NCI-H187 treated with DMSO at 0.1 percent for 48 hours (cell line): ENCODE measurements around the gene MED27.

Experiments used
- DNase-seq: peaks from one replicate; lab custom pipeline; 2025; lab: John Stamatoyannopoulos, UW

The MED27 gene

DNA sequence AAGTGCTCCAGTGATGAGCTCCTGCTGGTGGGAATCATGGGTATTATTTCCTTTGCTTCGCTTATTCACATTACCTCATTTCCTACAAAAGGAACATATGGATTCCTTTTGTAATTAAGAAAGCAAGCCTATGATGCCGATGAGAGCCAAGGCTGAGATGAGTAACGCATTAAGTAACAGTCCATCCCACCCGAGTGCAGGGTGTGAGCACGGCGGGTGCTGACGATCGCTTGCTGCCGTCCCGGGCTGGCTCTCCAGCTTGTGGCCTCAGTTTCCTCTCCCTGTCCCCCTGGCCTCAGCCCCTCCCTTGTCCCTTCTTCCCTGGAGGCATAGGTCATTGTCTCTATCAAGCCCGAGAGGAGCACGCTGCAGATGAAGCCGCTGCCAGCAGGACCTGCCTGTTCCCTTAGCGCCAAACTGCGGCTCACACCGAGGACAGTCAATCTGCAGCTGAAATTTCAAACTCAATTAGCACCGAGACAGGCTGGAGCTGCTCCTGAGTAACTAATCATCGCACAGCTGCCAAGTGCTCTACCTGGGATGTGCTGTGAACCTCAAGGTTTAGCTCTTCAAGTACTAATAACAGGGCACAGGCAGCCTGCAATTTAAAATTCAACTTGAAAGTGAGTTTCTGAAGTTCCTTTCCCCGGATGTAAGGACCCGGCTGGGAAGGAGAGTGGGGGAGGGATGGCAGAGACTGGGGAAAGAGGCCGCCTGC, 224.6 kb downstream of the MED27 start:
- no peak for DNase-seq

DNA sequence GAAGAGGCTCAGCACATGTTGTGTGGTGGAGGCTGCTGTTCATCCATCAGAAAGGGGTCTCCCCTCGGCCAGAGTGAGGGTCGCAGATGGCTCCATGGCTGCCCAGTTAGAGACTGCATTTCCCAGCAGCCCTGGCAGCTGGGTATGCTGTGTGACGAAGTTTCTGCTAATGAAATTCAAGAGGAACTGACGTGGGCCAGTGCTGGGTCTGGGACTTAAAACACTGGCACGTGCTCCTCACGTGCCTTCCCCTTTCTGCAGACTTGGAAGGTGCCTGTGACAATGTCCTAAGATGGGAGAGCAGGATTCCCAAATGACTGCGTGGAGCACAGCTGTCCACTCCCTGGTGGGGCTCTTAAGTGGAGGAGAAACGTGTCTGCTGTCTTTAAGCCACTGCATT, 225.3 kb downstream of the MED27 start:
- DNase-seq, result no peak

DNA sequence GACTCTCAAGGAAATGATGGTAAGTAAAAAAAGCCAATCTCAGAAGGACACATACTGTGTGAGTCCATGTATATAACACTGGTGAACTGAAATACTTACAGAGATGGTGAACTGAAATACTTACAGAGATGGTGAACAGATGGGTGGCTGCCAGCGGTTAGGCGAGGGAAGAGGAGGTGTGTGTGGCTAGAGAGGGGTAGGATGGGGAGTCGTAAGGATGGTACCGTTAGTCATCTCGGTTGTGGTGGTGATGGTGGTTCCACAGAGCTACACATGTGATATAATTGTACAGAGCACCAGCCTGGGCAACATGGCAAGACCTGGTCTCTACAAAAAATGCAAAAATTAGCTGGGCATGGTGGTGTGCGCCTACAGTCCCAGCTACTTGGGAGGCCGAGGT, 226.2 kb downstream of the MED27 start:
- DNase-seq, result no peak

DNA sequence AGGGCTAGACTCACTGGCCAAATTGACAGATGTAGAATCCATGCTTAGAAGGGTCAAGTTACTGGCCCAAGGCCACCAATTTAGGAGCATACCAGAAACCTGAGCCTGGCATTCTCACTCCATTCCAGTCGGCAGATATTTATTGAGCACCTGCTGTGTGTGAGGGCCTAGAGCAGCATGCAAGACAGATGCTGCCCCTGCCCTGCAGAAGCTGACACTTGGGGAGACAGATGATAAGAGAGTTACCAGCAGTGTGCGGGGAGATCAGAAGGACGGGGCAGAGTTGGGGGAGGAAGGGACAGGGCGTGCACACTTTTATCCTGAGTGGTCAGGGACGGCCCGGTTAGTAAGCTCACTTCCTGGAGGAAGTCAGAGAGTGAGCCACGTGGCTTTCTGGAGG, 228.3 kb downstream of the MED27 start:
- no peak for DNase-seq

DNA sequence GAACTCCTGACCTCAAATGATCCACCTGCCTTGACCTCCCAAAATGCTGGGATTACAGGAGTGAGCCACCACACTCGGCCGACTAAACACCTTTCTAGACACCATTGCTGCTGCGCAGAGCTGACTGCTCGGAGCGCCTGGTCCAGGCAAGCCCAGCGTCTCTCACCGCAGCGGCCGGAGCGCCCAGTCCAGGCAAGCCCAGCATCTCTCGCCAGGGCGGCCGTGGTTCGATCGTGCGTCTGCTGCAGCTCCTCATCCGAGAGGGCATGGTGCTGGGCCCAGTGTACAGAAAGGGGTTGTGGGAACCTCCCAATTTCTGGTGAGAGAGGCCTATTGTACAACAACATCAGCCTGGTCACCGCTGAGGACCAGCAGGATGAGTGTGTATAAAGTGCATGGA, 230.3 kb downstream of the MED27 start:
- no peak for DNase-seq

DNA sequence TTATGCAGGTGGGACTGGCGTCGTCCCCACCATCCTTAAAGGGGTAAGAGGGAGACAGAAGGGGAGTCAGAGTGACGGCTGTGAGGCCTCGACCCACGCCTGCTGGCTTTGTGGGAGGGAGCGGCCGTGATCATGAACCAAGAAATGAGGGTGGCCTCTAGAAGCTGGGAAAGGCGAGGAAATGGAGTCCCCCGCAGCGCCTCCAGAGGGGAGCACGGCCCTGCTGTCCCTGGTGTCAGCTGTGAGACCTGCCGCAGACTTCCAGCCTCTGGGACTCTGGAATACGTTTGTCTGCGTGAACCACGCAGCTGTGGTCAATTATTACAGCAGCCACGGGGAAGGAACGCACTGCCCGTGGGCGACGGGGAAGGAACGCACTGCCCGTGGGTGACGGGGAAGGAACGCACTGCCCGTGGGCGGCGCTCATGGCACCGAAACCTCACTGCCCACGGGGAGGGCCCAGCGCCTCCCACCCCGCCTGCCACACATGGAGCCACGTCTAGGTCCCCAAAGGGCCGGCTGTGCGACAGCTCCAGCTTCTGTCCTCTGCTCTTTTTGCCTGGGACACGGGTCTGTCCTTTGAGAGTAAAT, 231.0 kb downstream of the MED27 start:
- no peak for DNase-seq

DNA sequence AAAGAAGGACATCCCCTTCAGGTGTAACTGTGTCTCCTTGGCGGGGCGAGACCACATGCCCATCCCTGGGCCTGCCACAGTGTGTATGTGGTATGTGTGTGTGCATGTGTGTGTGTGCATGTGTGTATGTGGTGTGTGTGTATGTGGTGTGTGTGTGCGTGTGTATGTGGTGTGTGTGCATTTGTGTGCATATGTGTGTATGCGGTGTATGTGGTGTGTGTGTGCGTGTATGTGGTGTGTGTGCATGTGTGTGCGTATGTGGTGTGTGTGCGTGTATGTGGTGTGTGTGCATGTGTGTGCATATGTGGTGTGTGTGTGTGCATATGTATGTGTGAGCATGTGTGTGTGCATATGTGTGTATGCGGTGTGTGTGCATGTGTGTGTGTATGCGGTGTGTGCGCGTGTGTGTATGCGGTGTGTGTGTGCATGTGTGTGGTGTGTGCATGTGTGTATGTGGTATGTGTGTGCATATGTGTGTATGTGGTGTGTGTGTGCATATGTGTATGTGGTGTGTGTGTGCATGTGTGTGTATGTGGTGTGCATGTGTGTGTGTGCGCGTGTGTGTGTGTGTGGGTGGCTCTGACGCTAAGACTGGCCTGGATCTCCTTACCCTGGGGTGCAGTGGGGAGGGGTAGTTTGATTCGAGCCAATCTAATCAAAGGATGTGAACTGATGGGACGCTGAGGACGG, 231.9 kb downstream of the MED27 start:
- no peak for DNase-seq

DNA sequence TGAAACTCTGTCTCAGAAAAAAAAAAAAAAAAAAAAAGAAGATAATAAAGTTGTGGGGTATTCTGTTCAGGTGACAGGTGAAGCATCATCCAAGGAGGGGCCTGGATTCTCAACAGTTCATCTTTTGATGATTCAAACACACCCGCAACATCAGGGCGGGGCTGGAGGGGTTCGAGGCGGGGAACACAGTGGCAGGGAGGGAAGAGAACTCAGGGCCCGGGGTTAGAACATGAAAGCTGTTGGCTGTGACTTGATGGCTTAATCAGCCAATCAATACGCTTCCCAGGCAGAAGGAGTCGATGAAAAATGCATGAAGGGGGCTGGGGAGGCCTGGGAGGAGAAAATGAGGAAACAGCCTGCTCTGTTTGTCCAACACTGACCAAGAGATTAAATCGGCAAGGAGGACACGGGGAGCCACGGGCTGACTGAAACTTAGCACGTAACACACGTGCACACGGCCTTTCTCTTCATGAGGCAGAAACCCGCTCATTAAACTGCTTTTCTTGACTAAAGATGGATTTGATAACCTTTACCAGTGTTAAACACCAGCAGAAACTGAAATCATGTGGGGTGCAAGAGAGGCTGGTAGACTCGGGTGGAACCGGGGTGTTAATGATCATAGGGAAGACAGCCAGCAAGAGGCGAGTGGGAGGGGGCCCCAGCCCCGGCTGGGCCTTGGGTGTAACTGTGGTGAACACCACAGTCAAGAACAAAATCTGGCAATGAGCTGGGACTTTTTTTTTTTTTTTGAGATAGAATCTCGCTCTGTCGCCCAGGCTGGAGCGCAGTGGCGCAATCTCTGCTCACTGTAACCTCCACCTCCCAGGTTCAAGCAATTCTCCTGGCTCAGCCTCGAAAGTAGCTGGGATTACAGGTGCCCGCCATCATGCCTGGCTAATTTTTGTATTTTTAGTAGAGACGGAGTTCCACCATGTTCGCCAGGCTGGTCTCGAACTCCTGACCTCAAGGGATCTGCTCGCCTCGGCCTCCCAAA, 234.1 kb downstream of the MED27 start:
- no peak for DNase-seq

DNA sequence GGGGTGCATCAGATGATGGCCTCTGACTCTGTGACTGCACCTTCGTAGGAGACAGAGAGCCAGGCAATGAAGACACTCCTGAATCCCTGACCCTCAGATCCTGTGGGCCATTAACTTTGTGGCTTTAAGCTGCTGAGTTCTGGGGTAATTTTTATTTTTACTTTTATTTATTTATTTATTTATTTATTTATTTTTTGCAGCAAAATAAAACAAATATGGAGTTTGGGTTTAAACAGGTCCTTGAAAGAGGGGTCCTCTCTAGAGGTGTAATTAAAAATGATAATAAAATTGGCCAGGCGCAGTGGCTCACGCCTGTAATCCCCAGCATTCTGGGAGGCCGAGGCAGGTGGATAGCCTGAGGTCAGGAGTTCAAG, 234.9 kb downstream of the MED27 start:
- DNase-seq, result no peak

DNA sequence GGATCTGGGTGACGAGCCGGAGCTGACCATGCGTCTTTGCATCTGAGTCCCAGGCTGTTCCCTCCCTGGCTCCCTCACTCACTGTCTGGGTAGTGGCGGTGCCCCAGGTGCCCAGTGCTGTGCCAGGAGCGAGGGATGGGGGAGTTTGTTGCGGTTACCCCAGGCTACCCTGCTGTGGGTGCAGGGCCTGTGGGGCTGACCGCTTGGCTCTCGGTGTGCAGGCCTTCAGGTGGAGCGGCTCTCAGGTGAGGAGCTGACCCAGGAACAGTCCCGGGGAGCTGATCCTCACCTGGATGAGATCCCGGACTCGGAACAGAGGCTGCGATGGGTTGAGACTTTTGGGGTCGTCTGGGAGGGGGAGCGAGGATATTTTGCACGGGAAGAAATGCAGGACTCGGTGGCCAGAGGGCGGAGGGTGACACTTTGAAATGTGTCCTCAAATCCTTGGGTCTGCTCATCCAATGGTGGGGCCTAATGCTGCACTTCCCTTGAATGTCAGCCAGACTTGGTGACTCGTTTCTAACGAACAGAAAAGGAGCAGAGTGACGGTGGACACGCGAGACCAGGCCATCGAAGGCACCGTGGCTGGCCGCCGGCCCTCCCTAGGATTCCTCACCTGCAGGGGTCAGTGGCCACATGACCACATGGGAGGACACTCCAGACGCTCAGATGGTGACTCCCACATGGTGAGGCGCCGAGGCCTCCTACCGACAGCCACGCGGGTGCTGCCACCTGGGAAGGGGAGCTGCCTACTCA, 235.5 kb downstream of the MED27 start:
- no peak for DNase-seq

DNA sequence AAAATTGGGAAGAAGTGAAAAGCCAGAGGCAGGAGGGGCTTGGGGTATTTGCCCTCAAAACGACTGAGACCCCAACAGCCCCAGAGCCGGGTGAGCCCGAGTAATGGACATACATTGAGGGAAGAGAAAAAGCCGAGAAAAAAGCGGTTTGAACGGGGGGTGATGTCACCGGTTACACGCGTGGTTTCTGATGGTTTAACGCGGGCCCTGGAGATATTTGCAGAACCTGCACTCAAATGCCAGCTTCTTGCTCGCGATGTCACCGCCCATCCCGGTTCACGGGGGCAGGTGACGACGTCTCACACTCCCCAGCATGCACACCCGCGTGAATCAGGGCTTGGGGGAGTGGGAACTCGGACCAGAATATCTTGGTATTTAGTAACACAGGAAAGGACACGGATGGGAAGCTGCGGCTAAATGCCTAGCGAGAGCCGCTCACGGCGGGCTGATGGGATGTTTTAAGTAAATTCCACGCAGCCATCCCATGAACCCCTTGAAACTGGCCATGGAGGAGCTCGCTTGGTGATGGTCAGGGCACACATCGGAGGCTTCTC, 237.8 kb downstream of the MED27 start:
- DNase-seq, result no peak

DNA sequence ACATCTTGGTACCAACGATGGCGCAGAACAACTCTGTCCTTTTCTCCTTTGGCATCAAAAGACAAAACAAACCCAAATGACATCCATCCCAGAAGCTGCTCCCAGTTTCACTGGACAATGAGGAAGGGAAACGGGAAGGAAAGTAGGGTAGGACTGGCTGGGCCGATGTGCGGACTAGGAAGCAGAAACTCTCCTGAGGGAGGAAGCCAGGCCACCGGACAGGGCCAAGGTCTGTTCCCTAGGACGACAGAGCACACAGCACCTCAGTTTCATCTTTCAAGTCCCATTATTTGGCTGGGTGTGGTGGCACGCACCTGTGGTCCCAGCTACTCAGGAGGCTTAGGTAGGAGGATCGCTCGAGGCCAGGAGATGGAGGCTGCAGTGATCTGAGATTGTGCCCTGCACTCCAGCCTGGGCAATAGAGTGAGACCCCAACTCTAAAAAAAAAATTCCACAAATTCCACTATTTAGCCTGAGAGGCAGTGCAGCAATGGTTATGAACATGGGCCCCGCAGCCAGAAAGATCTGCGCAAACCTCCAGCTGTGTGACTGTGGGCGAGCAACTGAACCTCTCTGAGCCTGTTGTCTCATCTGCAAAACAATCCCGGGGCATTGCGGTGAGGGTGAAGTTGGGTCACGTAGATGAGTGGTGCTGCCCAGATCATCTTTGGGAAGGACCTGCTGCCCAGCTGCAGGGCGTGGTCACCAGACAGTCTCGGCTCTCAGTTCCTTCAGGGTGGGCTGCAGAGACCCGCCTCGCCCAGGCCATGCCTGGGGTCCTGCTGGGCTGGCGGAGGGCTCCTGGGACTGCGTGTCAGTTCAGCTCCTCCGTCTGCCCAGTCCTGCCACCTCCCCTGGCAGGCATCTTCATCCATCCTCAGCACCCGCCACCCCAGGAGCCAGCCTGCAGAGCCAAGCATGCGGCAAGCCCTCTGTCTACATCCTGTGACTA, 238.6 kb downstream of the MED27 start:
- no peak for DNase-seq

DNA sequence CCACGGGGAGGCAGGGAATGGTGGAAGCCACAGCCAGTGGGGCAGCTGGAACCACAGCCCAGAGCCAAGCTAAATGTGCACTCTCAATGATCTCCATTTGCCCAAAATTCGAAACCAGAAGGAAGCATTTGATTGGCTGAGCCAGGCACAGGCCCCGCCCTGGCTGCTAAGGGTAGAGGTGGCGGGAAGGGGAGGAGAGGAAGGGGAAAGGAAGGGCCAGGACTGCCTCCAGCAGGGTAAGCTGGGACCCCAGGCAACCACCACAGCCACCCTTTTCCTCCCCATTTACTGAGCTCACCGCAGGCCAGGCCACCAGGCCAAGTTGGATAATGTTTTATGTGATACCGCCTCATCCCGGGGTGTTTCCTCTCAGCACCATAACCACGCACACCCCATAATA, 239.4 kb downstream of the MED27 start:
- no peak for DNase-seq

DNA sequence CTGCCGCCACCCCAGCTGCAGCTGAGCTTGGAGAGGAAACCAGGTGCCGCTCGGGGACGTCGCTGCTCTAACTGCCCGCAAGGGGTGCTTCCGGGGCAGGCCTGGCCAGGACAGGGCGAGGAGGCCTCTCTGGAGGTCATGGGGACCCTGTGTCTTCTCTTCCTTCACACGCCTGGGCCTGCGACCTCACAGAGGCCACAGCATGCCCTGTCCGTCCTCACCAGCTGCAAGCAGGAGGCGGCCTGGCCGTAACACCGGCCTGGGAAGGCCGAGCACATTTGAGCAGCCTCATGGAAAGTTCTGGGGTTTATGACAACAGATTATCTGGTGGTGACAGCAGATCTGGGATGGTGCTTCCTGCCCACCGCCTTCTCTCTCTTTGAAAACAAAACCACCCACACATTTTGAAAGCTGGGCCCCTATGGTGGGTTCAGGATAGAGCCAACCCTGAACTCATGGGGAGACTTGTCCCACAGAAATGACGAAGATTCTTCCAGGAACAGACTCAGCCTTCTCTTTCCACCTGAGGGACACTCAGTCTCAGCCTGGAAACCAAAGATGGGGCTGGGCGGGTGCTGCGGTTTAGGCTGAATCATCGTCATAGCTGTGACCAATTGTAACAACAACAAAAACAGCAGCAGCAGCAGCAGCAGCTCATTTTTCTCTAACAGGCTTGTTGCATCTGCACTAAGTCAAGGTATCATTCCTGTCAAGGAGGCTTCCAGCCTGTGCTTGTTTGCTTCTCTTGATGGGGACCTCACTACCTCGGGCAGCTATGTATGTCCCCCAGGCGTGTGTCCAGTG, 240.2 kb downstream of the MED27 start:
- no peak for DNase-seq

DNA sequence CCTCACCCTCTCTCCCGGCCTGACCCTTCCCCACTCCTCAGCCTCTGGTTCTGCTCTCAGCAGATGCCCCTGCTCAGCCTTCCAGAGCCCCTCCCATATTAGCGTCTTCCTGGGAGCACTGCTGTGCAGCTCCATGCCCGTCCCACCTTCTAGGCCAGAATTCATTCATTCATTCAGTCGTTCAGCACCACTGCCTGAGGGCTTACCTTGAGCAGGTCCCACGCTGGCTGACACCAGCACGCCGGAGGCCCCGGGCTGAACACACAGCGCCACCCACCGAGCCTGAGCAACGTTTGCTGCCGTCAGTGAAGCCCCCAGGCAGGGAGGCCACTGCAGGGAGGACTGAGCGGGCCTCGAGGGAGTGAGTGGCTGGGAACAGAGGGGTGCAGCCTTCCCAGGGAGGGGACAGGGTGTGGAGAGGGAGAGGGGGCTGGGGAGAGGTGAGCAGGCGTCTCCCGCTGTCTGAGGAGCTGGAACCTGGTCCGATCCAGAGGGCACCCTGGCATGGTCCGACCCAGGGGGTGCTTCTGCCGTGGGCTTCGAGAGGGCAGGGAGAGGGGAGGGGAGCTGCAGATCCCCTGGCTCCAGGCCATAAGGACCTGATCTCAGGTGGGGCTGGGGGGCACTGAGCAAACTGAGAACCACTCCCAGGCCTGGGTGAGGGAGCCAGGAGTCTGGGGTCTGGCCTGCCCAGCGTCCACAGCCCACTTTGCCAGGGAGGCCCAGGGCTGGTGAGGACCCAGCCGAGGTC, 241.0 kb downstream of the MED27 start:
- DNase-seq, result no peak

DNA sequence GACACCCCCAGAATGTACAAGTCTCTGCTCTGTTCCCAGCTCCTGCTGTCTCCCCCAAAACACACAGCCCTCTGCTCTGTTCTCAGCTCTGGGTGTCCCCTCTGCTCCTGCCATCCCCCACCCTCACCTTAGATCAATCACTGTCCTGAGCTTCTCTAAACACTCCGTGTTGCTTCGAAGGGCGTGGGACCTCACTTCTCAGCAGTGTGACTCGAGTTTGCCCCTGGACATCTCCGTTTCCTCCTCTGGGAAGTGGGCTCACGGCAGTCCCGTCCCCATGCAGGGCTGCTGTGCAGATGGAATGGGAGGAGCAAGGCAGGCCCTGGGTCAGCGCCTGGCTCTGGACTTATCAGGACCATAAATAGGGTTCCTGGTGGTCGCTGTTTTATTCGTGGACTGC, 241.8 kb downstream of the MED27 start:
- no peak for DNase-seq

DNA sequence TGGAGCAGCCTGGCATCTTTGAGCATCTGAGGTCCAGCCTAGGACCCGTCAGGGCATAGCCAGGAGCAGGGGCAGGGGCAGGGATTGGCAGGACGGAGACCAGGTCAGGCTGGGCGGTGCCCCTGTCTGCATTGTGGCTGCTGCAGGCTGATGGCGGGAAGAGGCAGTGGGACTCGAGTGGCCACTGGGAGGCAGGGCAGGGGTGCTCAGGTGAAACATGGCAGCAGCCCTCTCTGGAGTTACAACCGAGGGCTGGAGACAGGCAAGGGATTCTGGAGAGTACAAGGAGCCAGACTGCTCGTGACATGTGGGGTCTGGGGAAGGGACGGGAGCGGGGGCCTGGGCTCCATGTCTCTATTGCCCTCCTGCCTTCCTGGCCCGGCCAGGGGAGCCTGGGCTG, 242.4 kb downstream of the MED27 start:
- no peak for DNase-seq

DNA sequence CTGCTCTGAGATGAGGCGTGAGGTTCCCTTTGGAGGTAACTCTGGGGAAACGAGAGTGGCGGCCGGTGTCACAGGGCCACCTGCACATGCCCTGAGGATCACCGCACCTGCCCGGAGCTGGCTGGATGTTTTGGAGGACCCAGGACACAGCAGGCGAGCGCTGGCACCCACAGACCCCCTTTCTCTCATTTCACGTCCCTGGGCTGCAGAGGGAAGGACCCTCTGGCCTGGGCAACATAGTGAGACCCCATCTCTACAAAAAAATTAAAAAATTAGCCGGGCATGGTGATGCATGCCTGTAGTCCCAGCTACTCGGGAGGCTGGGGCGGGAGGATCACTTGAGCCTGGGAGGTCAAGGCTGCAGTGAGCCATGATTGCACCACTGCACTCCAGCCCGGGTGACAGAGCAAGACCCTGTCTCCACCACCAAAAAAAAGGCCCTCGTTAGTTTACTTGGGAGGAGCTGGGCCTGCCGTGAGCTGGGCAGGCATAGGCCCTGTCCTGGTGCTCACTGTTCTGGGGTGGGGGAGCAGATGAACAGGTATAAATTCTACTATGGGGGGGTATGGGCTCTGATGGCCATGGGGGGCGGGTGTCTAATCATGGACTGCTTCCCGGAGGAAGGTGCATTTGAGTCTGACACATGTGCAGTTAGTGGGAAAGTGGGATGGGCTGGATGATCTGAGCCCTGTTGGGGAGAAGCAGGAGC, 242.9 kb downstream of the MED27 start:
- no peak for DNase-seq
